HK-2 (cell line): ENCODE data around the gene TMEM168.
"Not testable (repeated sequence)": the region's sequence is repeated elsewhere in the genome, so short reads cannot be mapped to it uniquely, and the experiment has no call there.

ENCODE experiments used
- DNase-seq: peaks from one replicate; pipeline ENCODE4 v3.0.0-alpha.2; 2018; ENCODE audit not compliant: unreplicated experiment

The TMEM168 gene

DNA sequence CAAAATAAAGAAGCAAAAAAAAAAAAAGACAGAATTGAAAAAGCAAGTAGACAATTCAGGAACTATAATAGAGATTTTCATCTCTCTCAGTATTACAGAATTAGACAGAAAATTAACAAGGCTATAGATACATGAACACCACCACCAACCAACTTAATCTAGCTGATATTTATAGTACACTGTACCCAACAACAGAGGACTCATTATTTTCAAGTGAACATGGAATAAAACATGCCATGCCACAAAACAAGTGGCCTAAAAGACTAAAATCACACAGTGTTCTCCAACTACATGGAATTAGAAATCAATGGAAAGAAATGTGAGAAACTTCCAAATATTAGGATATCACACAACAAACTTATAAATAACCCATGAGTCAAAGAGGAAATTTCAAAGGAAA is 9.1 kb downstream of the TMEM168 start:
- DNase-seq, result no peak

DNA sequence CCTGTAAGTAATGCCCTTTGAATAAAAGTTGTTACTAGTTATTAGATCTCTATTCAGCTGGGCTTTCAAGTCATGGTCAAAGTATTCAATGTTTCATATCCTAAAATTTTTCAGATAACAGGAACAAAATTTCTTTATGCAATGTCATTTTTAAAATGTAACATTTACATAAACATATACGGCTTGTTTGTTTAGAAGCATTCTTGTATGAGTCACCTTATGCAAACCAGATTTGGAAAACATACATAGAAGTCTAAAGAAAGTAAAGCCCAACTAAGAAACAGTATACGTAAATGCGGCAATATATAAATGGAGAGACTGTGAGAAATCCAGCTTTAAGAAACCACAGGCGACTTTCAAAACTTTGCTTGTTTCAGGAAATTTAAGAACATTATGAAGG is 10.5 kb downstream of the TMEM168 start:
- no peak for DNase-seq

DNA sequence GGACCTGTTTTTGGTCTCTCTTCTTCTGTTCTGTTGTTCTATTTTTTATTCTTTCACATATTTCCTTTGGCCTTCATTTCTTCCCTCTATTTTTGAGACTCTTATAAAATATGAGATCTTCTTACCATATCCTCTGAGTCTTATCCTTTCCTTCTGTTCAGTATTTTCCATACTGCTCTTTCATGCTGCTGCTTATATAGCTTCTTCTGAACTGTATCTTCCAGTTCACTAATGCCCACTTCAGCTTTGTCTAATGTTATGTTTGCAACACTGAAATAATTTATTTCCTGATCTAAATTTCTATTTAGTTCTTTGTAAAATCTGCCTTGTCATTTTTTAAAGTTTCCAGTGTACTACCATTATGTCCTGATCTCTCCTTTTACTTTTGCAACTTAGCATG is 12.8 kb downstream of the TMEM168 start:
- DNase-seq, result no peak

DNA sequence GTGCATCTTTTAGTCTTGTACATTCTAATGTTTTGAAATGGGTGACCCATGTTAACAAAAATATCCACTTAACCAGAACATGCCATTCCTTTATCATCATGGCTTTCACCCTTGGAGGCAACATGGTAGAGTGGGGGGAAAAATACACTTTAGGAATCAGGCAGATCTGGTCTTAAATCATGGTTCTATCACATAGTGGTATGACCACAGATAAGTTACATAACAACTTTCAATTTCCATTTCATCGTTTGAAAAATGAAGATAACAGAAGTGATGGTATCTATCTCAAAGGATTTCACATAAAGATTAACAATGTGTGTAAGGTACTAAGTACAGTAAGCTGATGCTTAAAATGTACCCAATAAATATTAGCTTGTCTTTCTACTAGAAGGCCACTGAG is 19.0 kb downstream of the TMEM168 start:
- no peak for DNase-seq

DNA sequence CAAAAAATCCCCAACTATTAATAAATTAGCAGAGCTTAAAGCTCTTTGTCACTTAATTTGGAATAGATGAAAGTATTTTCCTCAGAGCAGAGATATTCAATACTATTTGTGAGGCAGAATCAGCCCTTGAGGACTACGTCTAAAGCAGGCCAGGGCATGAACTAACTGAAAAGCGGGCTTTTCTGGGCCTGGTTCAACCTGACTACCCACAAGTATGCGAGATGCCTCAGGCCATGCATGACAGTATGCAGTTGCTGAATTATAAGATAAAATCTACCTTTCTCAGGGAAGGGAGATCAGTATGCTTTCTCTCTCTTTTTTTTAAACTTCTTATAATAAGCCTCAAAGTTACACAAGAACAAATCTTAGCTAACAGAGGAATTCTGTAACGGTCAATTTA is 20.1 kb downstream of the TMEM168 start:
- DNase-seq, result peak; percentile 25

DNA sequence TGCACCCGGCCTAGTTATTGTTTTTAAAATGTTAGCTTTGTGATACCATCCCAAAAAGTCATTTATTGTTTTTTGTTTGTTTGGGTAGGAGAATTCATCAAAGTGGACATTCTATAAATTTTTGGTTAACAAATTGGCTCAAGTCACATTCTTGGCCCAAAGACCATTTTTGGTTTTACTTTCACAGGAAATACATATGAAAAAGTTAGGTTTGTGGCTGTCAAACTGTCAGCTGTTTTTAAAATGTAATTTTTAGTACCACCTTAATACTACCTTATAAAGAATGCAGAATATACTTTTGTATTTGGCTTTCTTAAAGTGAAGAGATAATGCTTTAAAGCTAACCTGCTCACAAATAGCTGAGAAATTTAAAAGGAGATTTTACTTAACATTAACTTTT is 25.1 kb downstream of the TMEM168 start:
- DNase-seq, result no peak

DNA sequence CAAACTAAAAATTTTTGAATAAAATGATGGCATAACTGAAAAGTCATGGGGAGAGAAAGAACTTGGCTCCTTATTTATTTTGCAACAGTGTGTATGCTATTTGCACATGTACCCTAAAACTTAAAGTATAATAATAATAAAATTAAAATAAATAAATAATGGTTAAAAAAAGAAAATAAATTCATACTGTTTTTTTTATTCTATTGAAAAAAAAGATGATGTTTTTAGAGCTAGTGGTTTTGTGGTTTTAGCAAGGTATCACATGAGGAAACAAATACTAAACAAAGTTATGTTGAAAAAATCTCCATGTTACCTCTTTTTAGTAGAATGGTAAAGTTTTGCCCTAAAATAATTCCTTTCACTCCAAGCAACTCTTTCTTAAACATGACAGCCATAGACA is 26.2 kb downstream of the TMEM168 start:
- no peak for DNase-seq

DNA sequence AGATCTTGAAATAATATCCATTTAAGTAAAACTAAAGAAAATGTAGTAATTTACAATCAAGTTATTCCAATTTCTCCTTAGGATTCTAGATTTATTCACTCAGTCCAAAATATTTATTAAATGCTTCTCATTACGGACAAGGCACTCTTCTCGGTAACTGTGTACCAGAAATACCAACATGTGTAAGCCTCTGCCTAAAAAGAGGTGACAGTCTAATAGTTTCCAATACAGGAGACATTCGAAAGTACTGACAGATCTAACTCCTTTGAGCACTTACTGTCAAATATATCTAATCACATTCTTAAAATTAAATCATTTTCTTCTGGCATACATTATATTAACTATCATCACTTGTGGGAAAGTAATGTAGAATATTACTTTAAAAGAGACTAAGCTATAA is 26.9 kb downstream of the TMEM168 start:
- DNase-seq, result no peak

DNA sequence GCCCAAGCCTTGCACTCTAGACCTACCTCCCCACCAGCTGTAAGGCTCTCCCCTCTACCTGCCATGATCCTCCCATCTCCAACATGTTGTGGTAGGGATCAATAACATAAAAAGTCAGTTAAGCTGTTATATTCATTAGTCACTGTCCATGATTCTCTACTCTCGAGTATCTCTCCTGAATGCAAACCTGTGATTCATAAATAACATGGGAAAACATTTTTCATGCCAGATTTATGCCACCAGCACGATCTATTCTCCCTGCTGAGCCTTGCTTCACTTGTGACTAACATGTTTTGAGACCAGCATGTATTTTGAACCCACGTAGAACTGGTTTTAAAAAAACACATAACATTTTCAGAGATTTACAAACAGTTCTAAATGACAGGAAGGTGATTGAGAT is 30.3 kb downstream of the TMEM168 start:
- no peak for DNase-seq

DNA sequence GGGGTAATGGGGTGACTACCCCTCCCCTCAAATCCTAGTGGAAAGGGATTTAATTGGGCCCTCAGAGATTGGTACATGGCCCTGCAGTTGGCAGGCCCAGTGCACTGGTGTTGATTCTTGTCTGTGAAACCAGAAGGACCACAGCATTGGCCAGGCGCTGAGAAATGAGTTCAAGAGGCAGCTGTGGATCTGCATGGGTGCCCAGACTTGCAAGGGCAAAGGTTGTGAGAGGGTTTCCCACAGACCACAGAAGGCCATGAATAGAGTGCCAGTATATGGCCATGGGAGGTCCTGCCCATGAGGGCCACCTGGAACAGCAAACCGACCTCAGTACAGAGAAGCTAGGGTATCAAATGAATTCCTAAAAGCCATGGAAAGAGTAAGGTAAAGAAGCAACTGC is 32.9 kb downstream of the TMEM168 start:
- no peak for DNase-seq

DNA sequence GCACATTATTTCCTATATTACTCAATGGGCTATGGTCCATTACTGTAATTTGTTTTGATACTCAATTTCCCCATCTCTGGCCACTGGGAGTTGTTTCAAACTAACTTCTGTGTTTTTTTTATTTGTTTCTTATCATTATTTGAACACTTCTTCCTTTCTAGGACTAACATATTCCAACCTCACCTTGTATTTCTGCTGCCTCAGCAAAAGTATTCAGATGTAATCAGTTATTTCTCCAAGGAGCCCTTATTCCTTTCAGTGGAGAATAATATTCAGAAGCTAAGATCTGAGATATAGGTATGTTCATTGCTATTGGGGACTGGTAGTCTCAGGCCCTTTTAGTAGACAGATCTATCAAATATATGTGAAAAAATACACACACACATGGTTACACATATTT is 36.9 kb downstream of the TMEM168 start:
- DNase-seq, result no peak

DNA sequence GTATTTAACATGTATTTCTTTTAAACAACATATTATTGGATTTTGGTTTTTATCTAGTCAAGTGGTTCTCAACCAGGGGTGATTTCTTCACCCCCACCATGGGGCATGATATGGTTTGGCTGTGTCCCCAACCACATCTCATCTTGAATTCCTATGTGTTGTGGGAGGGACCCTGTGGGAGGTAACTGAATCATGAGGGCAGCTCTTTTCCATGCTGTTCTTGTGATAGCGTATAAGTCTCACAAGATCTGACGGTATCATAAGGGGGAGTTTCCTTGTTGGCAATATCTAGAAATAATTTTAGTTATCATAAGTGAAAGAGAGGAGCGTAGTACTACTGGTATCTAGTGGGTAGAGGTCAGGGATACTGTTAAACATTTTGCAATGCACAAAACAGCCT is 37.6 kb downstream of the TMEM168 start:
- DNase-seq, result no peak

DNA sequence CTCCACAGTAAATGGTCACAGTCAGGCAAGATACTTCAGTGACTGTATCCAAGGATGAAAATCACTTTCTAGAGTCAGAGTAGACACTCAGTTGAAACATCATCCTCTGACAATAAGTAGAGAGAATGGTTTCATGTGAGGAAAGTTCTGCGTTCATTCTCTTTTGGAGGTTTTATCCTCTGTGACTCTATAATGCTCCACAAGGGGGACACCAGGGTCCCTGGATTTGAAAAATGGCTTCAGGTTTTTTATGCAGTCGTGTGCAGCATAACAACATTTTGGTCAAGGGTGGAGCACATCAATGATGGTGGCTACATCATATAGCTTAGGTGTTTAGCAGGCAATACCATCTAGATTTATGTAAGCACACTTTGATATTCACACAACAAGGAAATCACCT is 40.4 kb downstream of the TMEM168 start:
- DNase-seq, result no peak

DNA sequence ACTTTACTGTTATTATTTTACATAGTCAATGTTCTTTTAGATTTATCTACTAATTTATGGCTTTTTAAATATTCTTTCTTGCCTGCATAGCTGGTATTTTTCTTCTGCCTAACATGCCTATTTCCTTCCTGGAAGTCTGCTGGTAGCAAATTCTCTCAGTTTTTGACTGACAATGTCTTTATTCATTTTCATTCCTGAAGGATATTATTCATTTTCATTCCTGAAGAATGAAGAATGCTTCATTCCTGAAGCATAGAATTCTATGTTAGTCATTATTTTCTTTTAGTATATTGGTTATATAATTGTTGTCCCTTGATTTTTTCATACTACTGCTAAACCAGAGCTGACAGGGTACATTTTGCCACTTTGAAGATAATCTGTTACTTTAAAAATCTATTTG is 41.8 kb downstream of the TMEM168 start:
- DNase-seq, result no peak

DNA sequence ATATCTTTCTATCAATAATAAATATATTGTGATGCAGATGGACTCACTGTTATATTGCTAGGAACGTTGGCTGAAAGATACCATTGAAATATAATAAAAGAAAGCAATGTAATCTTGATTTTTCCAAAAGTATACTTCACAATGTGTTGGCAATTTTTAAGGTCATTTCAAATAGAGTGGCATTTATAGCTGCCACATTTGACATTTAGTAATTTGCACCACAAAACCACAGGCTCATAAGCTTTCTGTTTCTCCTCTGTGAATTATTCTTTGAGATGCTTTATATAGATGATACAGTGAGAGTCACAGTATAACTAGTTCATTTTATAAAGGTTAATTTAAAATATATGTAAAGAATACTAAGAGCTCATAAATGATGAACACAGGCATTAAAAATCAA is 44.6 kb downstream of the TMEM168 start:
- DNase-seq, result no peak

DNA sequence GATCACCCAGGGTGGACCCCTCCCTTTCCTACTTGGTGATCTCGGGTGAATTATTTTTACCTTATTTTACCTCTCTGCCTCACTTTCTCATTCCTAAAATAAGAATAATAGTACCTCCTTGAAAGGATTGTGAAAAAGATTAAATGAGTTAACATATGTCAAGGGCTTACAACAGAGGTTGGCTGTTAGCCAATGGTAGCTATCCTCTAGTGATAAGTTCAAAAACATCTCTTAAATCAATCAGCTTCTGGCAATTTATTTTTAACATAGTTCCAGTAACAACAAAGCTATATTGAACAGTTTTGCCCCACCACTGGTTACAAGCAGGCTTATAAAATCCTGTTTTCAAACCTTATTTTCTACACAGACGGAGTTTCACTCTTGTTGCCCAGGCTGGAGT is 45.4 kb downstream of the TMEM168 start:
- DNase-seq, result no peak

DNA sequence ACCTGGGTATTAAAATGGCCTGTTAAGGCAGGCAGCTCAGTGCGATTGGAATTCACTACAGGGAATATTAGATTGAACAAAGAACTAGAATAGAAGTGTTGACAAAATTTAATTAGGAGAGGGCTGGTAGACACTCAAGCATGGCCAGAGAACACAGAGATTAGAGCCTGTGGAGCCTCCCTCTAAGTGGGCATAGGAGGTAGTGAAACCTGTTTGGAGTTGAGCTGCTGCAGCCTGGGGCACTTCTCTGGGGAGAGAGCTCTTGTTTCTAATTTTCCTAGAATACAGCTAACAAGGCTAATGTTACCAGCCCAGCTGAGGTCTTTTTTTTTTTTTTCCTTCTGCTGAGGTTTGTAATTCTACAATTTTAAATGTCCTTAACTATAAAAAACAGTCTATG is 46.4 kb downstream of the TMEM168 start:
- no peak for DNase-seq

DNA sequence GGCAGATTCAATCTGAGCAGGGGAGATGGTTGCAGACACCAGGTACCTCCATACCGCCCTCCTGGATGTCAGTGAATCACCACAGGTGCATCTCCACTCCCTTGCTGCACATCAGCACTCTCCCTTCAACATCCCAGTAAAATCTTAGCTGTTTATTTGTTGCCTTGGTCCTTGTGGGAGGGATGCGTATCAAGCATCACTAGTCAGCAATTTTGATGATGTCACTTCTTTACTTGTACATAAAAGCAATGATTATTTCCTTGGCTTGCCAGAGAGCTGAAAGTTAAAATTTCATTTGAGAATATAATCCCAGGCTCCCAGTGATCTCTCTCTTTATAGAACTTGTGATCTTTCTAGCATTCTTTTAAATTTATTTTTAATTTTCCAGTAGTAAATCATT is 49.5 kb downstream of the TMEM168 start:
- DNase-seq, result no peak

DNA sequence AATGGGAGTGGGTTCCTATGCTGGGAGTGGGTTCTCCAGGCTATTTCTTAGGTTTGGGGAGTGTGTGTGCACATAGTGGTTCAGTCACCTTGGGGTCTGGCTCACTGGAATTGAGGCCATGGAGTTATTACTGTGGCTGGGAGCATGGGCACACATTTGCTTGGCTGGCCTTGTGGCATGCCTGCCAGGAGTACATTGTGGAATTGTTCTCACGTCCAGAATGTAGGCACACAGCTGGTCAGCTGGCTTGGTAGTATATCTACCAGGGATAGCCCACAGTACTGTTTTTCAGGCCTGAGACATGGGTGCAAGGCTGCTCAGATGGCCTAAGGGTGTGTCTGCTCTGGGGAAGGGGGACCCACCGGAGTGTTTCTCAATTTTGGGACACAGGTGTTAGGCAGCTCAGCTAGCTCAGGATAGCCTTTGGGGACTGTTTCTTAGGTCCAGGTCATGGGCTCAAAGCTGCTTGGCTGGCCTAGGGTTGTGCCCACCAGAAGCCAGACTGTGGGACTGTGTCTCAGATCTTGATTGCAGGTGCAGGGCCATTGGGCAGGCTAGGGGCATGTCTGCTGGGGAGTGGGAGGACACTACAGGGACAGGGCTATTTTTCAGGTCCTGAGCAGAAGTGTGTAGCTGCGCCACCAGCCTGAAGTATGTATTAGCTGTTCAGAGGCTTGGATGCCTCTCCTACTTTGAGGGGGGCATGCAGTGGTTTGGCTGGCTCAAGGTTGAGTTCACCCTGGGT is 50.6 kb downstream of the TMEM168 start:
- no peak for DNase-seq

DNA sequence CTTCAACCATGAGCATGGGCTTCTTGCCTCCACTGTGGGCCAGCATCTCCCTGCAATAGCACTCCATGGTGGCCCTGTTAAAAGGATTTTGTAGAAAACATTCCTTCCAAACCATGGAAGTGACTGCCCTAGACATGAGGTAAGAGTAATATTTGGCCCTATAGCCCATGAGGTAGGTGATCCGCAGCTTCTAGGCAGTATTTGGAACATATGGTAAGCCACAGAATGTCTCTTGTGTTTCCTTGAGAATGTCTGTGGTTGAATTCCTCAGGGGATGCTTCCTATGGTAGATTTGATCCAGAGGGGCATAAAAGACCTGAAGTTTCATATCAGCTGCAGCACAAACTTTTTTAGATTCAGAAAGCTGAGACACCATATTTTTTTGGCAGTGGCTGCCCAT is 54.9 kb downstream of the TMEM168 start:
- DNase-seq, result no peak

DNA sequence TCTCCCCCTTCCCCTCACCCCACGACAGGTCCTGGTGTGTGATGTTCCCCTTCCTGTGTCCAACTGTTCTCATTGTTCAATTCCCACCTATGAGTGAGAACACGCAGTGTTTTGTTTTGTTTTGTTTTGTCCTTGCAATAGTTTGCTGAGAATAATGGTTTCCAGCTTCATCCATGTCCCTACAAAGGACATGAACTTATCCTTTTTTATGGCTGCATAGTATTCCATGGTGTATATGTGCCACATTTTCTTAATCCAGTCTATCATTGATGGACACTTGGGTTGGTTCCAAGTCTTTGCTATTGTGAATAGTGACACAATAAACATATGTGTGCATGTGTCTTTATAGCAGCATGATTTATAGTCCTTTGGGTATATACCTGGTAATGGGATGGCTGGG is 58.9 kb downstream of the TMEM168 start:
- not testable (repeated sequence) for DNase-seq

DNA sequence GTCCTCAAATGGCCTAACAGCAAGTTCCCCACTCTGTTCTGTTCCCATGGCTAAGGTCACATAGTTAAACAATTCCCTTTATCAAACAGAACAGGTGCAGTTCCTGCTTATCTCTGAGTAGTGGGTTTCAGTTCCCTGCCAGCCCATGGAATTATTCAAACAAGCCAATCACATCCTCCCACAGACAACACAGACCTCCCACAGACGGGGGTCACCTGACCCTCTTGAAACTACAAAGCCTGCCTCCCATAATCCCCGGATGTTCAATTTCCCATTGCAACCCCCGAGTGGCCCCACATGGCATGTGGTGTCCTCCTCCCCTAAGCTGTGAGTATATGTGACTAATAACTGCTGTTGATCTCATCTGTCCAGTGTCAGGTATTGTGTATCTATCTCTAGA is 64.1 kb downstream of the TMEM168 start:
- DNase-seq, result no peak

DNA sequence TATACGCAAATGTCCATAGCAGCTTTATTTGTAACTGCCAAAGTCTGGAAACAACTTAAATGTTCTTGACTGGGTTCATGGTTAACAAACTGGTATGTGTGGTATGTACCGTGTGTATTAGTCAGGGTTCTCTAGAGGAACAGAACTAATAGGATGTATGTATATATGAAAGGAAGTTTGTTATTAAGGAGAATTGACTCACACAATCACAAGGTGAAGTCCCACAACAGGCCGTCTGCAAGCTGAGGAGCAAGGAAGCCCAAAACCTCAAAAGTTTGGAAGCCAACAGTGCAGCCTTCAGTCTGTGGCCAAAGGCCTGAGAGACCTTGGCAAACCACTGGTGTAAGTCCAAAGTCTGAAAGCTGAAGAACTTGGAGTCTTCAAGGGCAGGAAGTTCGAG is 66.8 kb downstream of the TMEM168 start:
- DNase-seq, result peak; percentile 59

DNA sequence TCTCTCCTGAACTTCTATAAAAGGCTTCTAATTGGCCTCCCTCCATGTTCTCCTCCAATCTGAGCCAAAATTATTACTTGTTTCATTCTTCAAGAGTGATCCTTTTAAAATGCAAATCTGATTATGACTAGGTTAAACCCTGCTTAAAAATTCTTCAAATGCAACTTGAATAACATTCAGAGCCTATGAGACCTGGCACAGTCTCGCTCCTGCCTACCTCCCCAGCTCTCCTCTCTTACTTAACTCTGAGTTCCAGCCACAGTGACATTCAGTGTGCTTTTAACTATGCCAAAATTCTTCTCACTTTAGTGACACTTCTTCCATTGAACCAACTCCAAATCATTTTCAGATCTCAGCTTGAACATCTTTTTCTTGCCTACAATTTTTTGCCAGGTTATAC is 68.8 kb downstream of the TMEM168 start:
- no peak for DNase-seq
